Nephron (organoid): ENCODE data around the gene BAIAP2.
A peak's percentile ranks its signal among the peaks of the same experiment; 100 is the strongest.

ENCODE experiments used
- H3K27ac Mint-ChIP-seq, 3 experiments: 2 replicates each; pipeline ENCODE4 v1.8.0; 2020; ENCODE audit warnings: mixed read lengths in 3 of 3, mild to moderate bottlenecking in 2 of 3, moderate library complexity in 1 of 3
- H3K27me3 Mint-ChIP-seq: 2 replicates; pipeline ENCODE4 v1.8.0; 2021; ENCODE audit warnings: low read depth, mild to moderate bottlenecking, moderate library complexity, mixed read lengths
- H3K36me3 Mint-ChIP-seq: 2 replicates; pipeline ENCODE4 v1.8.0; 2020; ENCODE audit warnings: low read depth, mixed read lengths
- H3K4me1 Mint-ChIP-seq: 2 replicates; pipeline ENCODE4 v1.8.0; 2020; ENCODE audit warnings: mixed read lengths
- H3K4me3 Mint-ChIP-seq, 3 experiments: 2 replicates each; pipeline ENCODE4 v1.8.0; 2020; ENCODE audit warnings: mild to moderate bottlenecking in 3 of 3, mixed read lengths in 3 of 3, moderate library complexity in 2 of 3
- H3K9me3 Mint-ChIP-seq: 2 replicates; pipeline ENCODE4 v1.8.0; 2020; ENCODE audit warnings: mixed read lengths
- TF ChIP-seq, protein P1 (sequence below), 3 experiments: fragments of 200-600 bp; sonication (generic); IDR thresholded peaks; one replicate each; pipeline ENCODE4 v1.5.0; 2021; ENCODE audit warnings: antibody characterized with exemption in 3 of 3; ENCODE audit not compliant: unreplicated experiment in 3 of 3

The BAIAP2 gene

GRCh38 chr17:81114351-81115093, 79.6 kb downstream of the BAIAP2 start:
- Mint-ChIP-seq H3K4me3 (peak overlapping the region in 1 of 3 experiments; percentile 36), H3K36me3 (peaks cover 5% of the 10 kb centered on the region), H3K27ac (peak overlapping the region in 1 of 3 experiments; percentile 56), H3K27me3 (no peaks in the 10 kb centered on the region), H3K4me1 (peaks cover 21% of the 10 kb centered on the region), H3K9me3 (no peaks in the 10 kb centered on the region)
- TF ChIP-seq, protein P1, sequence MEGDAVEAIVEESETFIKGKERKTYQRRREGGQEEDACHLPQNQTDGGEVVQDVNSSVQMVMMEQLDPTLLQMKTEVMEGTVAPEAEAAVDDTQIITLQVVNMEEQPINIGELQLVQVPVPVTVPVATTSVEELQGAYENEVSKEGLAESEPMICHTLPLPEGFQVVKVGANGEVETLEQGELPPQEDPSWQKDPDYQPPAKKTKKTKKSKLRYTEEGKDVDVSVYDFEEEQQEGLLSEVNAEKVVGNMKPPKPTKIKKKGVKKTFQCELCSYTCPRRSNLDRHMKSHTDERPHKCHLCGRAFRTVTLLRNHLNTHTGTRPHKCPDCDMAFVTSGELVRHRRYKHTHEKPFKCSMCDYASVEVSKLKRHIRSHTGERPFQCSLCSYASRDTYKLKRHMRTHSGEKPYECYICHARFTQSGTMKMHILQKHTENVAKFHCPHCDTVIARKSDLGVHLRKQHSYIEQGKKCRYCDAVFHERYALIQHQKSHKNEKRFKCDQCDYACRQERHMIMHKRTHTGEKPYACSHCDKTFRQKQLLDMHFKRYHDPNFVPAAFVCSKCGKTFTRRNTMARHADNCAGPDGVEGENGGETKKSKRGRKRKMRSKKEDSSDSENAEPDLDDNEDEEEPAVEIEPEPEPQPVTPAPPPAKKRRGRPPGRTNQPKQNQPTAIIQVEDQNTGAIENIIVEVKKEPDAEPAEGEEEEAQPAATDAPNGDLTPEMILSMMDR (IDR thresholded peaks at IDR 0.05; ENCODE audit: unreplicated experiment in 3 of 3): no peak

- no peaks in the 10 kb centered on the region for H3K27me3 Mint-ChIP-seq
- TF ChIP-seq, protein P1 (IDR thresholded peaks at IDR 0.05; ENCODE audit: unreplicated experiment in 3 of 3): no peak
- H3K4me1 Mint-ChIP-seq: peaks cover 16% of the 10 kb centered on the region
- no peaks in the 10 kb centered on the region for H3K36me3 Mint-ChIP-seq
- H3K9me3 Mint-ChIP-seq: no peaks in the 10 kb centered on the region
- no peak overlapping the region for H3K27ac Mint-ChIP-seq
- H3K4me3 Mint-ChIP-seq: no peak overlapping the region
Observed at GRCh38 chr17:81115219-81115618, 80.3 kb downstream of the BAIAP2 start.

DNA sequence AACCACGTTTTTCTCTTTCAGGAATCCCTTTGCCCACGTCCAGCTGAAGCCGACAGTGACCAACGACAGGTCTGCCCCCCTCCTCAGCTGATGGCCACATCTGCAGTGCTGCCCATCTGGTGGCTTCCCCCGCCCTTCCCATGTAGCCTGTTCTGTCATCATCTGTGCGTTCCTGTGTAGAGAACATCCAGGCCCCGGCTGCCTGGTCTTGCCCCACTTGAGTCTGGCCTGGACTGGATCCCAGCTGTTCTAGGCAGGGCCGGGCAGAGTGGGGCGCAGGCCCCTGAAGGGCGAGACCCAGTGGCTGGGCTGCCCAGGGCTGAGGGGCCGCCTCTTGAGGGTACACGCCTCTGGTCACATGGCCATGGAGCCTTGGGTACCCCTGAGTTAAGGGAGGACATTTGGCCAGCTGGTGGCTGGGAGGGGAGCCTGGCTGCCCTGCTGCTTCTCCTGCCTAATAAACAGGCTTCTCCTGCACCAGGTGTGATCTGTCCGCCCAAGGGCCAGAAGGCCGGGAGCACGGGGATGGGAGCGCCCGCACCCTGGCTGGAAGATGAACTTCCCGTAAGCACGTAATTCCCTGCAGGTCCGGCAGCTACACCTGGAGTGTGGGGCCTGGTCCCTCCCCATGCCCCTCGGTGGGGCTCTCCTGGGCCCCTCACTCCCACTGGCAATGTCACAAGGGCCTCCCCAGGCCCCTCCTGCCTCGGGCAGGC, 81.0 kb downstream of the BAIAP2 start:
- no peak overlapping the region for H3K27ac Mint-ChIP-seq
- H3K27me3 Mint-ChIP-seq: no peaks in the 10 kb centered on the region
- H3K4me3 Mint-ChIP-seq: no peak overlapping the region
- H3K9me3 Mint-ChIP-seq: no peaks in the 10 kb centered on the region
- peaks cover 14% of the 10 kb centered on the region for H3K4me1 Mint-ChIP-seq
- TF ChIP-seq, protein P1 (IDR thresholded peaks at IDR 0.05; ENCODE audit: unreplicated experiment in 3 of 3): no peak
- no peaks in the 10 kb centered on the region for H3K36me3 Mint-ChIP-seq

DNA sequence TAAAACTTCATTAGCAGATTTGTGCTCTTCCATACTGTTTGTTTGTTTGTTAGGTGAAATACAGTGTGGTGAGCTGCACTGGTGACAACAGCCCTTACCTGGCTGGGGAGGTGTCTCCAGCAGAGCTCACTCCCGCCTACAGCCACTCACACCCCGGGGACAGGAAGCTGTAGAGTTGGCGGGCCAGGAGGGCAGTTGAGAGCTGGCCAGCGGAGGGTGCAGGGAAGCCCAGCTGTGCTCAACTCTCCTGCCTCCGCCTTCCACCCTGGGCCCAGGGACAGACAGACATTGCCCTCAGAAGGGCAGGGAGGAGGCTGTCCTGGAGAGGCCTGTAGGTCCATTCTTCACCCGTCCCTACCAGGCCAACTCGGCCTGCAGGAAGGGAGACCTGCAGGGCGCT, 81.8 kb downstream of the BAIAP2 start:
- H3K4me3 Mint-ChIP-seq: no peak overlapping the region
- TF ChIP-seq, protein P1 (IDR thresholded peaks at IDR 0.05; ENCODE audit: unreplicated experiment in 3 of 3): no peak
- no peaks in the 10 kb centered on the region for H3K9me3 Mint-ChIP-seq
- H3K27ac Mint-ChIP-seq: no peak overlapping the region
- no peaks in the 10 kb centered on the region for H3K27me3 Mint-ChIP-seq
- H3K36me3 Mint-ChIP-seq: no peaks in the 10 kb centered on the region
- peaks cover 13% of the 10 kb centered on the region for H3K4me1 Mint-ChIP-seq

DNA sequence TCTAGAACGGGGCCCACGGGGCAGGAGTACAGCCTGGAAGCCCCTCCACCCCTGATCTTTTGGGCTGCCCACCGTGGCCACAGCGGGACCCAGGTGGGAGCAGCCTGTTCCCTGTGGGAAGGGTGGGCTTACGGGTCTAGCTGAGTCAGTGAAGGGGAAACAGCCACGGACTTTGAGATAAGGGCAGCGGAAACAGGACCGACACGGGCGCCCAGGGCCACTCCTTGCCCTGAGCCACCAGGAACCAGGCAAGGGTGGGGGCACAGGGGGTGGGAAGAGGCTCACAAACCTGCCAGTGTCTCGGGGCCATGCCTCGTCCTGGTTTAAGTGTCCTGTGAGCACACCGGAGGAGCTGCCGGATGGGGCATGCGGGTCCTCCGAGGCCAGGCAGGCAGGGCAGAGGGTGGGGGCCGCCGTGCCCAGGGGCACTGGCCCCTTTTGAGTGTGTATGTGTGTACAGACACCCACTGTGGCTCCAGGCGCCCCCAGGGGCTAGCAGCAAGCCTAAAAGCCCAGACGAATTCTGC, 82.8 kb downstream of the BAIAP2 start:
- no peaks in the 10 kb centered on the region for H3K9me3 Mint-ChIP-seq
- H3K27ac Mint-ChIP-seq: no peak overlapping the region
- H3K4me1 Mint-ChIP-seq: peaks cover 5% of the 10 kb centered on the region
- no peaks in the 10 kb centered on the region for H3K27me3 Mint-ChIP-seq
- TF ChIP-seq, protein P1 (IDR thresholded peaks at IDR 0.05; ENCODE audit: unreplicated experiment in 3 of 3): no peak
- H3K36me3 Mint-ChIP-seq: no peaks in the 10 kb centered on the region
- no peak overlapping the region for H3K4me3 Mint-ChIP-seq
